DOHH2 (cell line): ENCODE data around the gene USB1.

Experiments
- H3F3A ChIP-seq: fragments of 200-600 bp; sonication (generic), shearing (Covaris generic); 2 replicates; pipeline ENCODE4 v1.6.0; 2016; ENCODE audit warnings: antibody characterized with exemption, mild to moderate bottlenecking; ENCODE audit not compliant: control insufficient read depth, insufficient read depth
- H3K27ac ChIP-seq: fragments of 200-600 bp; sonication (generic); 2 replicates; pipeline ENCODE4 v1.5.1; 2014; ENCODE audit warnings: low read depth, mild to moderate bottlenecking, low read length, moderate library complexity
- H3K27me3 ChIP-seq: fragments of 200-600 bp; sonication (generic); 2 replicates; pipeline ENCODE4 v1.6.1; 2014; ENCODE audit warnings: mild to moderate bottlenecking, low read length, mixed read lengths; ENCODE audit not compliant: control insufficient read depth
- H3K36me3 ChIP-seq: fragments of 200-600 bp; sonication (generic); 2 replicates; pipeline ENCODE4 v1.6.1; 2014; ENCODE audit warnings: mild to moderate bottlenecking, low read length, moderate library complexity, mixed read lengths; ENCODE audit not compliant: control insufficient read depth
- H3K4me1 ChIP-seq: fragments of 200-600 bp; sonication (generic); 2 replicates; pipeline ENCODE4 v1.6.1; 2014; ENCODE audit warnings: mild to moderate bottlenecking, low read length, mixed read lengths; ENCODE audit not compliant: control insufficient read depth
- H3K4me2 ChIP-seq: fragments of 200-600 bp; sonication (generic); 2 replicates; pipeline ENCODE4 v1.6.0; 2014; ENCODE audit warnings: mild to moderate bottlenecking, low read length, moderate library complexity
- H3K4me3 ChIP-seq: fragments of 200-600 bp; sonication (generic); 2 replicates; pipeline ENCODE4 v1.5.1; 2014; ENCODE audit warnings: mild to moderate bottlenecking, low read length, mixed read lengths
- H3K79me2 ChIP-seq: fragments of 200-600 bp; sonication (generic); 2 replicates; pipeline ENCODE4 v1.6.1; 2014; ENCODE audit warnings: mild to moderate bottlenecking, low read length, mixed read lengths; ENCODE audit not compliant: control insufficient read depth
- H3K9me2 ChIP-seq: fragments of 200-600 bp; sonication (generic); replicated peaks from 2 replicates; pipeline ENCODE4 v1.6.1; 2014; ENCODE audit warnings: mild to moderate bottlenecking, low read length, mixed read lengths; ENCODE audit not compliant: control insufficient read depth
- H3K9me3 ChIP-seq: fragments of 200-600 bp; sonication (generic); 2 replicates; pipeline ENCODE4 v1.6.1; 2014; ENCODE audit warnings: antibody characterized with exemption, low read length, mixed read lengths; ENCODE audit not compliant: control insufficient read depth, insufficient read depth
- H4K20me1 ChIP-seq: fragments of 200-600 bp; sonication (generic); 2 replicates; pipeline ENCODE4 v1.6.0; 2014; ENCODE audit warnings: low read depth, mild to moderate bottlenecking, antibody characterized with exemption, low read length, moderate library complexity; ENCODE audit not compliant: control insufficient read depth, insufficient read depth
- CTCF ChIP-seq: fragments of 200-600 bp; sonication (generic); IDR thresholded peaks from one replicate; pipeline ENCODE4 v1.5.1; 2014; ENCODE audit warnings: antibody characterized with exemption, mild to moderate bottlenecking, low read depth, low read length; ENCODE audit not compliant: poor library complexity, severe bottlenecking
- EZH2phosphoT487 ChIP-seq: fragments of 200-600 bp; sonication (generic); IDR thresholded peaks from 2 replicates; pipeline ENCODE4 v1.6.1; 2017; ENCODE audit warnings: borderline replicate concordance, mild to moderate bottlenecking, antibody characterized with exemption, low read length, moderate library complexity, mixed read lengths

USB1 gene

GRCh38 chr16:58063377-58064076 lies 62.3 kb downstream of the USB1 start:
- no peaks in the 10 kb centered on the region for H4K20me1 ChIP-seq
- TF ChIP-seq CTCF (no peak), EZH2phosphoT487 (no peak)
- H3K4me2 ChIP-seq = no peak overlapping the region
- H3K36me3 ChIP-seq = no peaks in the 10 kb centered on the region
- no peak overlapping the region for H3K4me3 ChIP-seq
- no peaks in the 10 kb centered on the region for H3K27me3 ChIP-seq
- no peaks in the 10 kb centered on the region for H3K79me2 ChIP-seq
- no peaks in the 10 kb centered on the region for H3F3A ChIP-seq
- H3K9me3 ChIP-seq = no peaks in the 10 kb centered on the region
- H3K9me2 ChIP-seq = no peaks in the 10 kb centered on the region
- H3K27ac ChIP-seq = no peak overlapping the region
- no peaks in the 10 kb centered on the region for H3K4me1 ChIP-seq

DNA sequence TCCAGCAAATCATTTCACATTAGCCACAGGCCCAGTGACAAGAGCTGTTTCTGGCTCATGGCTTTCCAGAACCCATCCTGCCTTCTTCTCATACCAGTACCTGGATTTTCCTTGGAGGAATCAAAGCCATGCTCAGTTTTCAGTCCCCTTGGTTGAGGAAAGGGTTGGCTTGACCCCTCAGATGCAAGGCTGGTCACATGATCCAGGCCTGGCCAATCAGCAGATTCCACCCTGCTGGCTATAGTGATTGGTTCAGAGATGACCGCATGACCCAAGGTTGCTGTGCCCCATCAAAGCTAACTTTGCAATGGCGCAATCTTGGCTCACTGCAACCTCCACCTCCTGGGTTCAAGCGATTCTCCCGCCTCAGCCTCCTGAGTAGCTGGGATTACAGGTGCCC lies 69.4 kb downstream of the USB1 start:
- Histone ChIP-seq H3K9me3 (no peaks in the 10 kb centered on the region), H3F3A (no peaks in the 10 kb centered on the region), H3K27ac (no peak overlapping the region), H4K20me1 (no peaks in the 10 kb centered on the region), H3K4me1 (no peaks in the 10 kb centered on the region), H3K79me2 (no peaks in the 10 kb centered on the region), H3K4me3 (no peak overlapping the region), H3K27me3 (no peaks in the 10 kb centered on the region), H3K9me2 (no peaks in the 10 kb centered on the region), H3K36me3 (no peaks in the 10 kb centered on the region), H3K4me2 (no peak overlapping the region)
- TF ChIP-seq CTCF = no peak
- TF ChIP-seq EZH2phosphoT487 = no peak
